Measurements from ENCODE around the gene MRC2.

DNA sequence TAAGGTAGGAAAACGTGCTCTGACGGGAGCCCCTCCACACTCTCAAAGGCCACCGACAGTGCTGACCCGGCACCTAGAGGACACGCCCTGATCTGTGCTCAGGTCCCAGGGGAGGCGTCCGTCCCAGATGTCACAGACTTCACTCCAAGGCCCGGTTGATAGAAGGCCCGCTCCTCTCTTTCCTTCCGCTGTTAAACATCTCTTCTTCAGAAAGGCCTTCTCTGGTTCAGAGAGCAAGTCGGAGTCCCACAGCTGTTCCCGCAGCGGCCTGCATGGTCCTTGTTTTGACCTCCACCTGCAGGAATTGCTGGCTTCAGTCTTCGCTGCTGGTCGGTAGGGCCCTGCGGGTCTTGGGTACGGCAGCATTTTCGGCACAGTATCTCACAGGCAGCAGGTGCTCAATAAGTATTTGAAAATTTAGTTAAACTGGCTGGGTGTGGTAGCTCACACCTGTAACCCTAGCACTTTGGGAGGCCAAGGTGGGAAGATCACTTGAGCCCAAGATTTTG is 88.5 kb downstream of the MRC2 start:
- TF ChIP-seq POLR2A (IDR thresholded peaks at IDR 0.05; ENCODE audit: low read depth, low read length) (no peak), POLR2AphosphoS5 (IDR thresholded peaks at IDR 0.05; ENCODE audit: low read depth, low read length) (no peak)
